ENCODE data around the gene RPS6KA2.
A peak's percentile ranks its signal among the peaks of the same experiment; 100 is the strongest.
"Not testable (repeated sequence)": the region's sequence is repeated elsewhere in the genome, so short reads cannot be mapped to it uniquely, and the experiment has no call there.

Gene RPS6KA2

GRCh38 chr6:166540631-166541331 is 86.3 kb downstream of the RPS6KA2 start:
- 82% methylated on average over 16 of the region's 18 CpGs for WGBS (ENCODE audit: insufficient coverage)
- Histone ChIP-seq H3K27me3 (replicated peaks in 2 of 5; ENCODE audit: control insufficient read depth in 4 of 5, insufficient read depth in 5 of 5, low read length in 4 of 5) (no peaks in the 10 kb centered on the region), H3K36me3 (ENCODE audit: control insufficient read depth in 4 of 4, insufficient read depth in 4 of 4, low read length in 3 of 4) (no peaks in the 10 kb centered on the region), H3K4me1 (ENCODE audit: control extremely low read depth in 1 of 4, control insufficient read depth in 4 of 4, insufficient read depth in 4 of 4, low read length in 3 of 4) (peaks cover 0 to 19% (median 9%) of the 10 kb centered on the region in 4 experiments), H3K9me3 (ENCODE audit: control extremely low read depth in 1 of 5, control insufficient read depth in 4 of 5, insufficient read depth in 2 of 5, low read depth in 1 of 5, low read length in 4 of 5) (no peaks in the 10 kb centered on the region), H3K4me3 (ENCODE audit: control insufficient read depth in 1 of 7, extremely low read depth in 1 of 7, insufficient read depth in 4 of 7, low read depth in 2 of 7, low read length in 6 of 7) (peak overlapping the region in 1 of 7 experiments; percentile 7), H3K27ac (ENCODE audit: insufficient read depth in 1 of 2, low read depth in 1 of 2, low read length in 2 of 2, poor library complexity in 1 of 2, severe bottlenecking in 2 of 2) (no peak overlapping the region)
- CTCF ChIA-PET, result no interaction called here
- peak in 2 of 3 donors; percentile 53 to 64 for DNase-seq
- POLR2A ChIA-PET, result no interaction called here

GRCh38 chr6:166539543-166539942 is 87.5 kb downstream of the RPS6KA2 start:
- no CpG with 5 or more reads among the region's 4 CpGs for WGBS (ENCODE audit: insufficient coverage)
- Histone ChIP-seq H3K27me3 (replicated peaks in 2 of 5; ENCODE audit: control insufficient read depth in 4 of 5, insufficient read depth in 5 of 5, low read length in 4 of 5) (no peaks in the 10 kb centered on the region), H3K9me3 (ENCODE audit: control extremely low read depth in 1 of 5, control insufficient read depth in 4 of 5, insufficient read depth in 2 of 5, low read depth in 1 of 5, low read length in 4 of 5) (no peaks in the 10 kb centered on the region), H3K4me1 (ENCODE audit: control extremely low read depth in 1 of 4, control insufficient read depth in 4 of 4, insufficient read depth in 4 of 4, low read length in 3 of 4) (peaks cover 0 to 19% (median 9%) of the 10 kb centered on the region in 4 experiments), H3K36me3 (ENCODE audit: control insufficient read depth in 4 of 4, insufficient read depth in 4 of 4, low read length in 3 of 4) (no peaks in the 10 kb centered on the region), H3K4me3 (ENCODE audit: control insufficient read depth in 1 of 7, extremely low read depth in 1 of 7, insufficient read depth in 4 of 7, low read depth in 2 of 7, low read length in 6 of 7) (no peak overlapping the region), H3K27ac (ENCODE audit: insufficient read depth in 1 of 2, low read depth in 1 of 2, low read length in 2 of 2, poor library complexity in 1 of 2, severe bottlenecking in 2 of 2) (no peak overlapping the region)
- ChIA-PET CTCF (no interaction called here), POLR2A (no interaction called here)
- no peak for DNase-seq

- H3K9me3 ChIP-seq (ENCODE audit: control extremely low read depth in 1 of 5, control insufficient read depth in 4 of 5, insufficient read depth in 2 of 5, low read depth in 1 of 5, low read length in 4 of 5); H3K4me3 ChIP-seq (ENCODE audit: control insufficient read depth in 1 of 7, extremely low read depth in 1 of 7, insufficient read depth in 4 of 7, low read depth in 2 of 7, low read length in 6 of 7); POLR2A ChIA-PET; H3K36me3 ChIP-seq (ENCODE audit: control insufficient read depth in 4 of 4, insufficient read depth in 4 of 4, low read length in 3 of 4); H3K27me3 ChIP-seq (replicated peaks in 2 of 5; ENCODE audit: control insufficient read depth in 4 of 5, insufficient read depth in 5 of 5, low read length in 4 of 5); DNase-seq; CTCF ChIA-PET; H3K27ac ChIP-seq (ENCODE audit: insufficient read depth in 1 of 2, low read depth in 1 of 2, low read length in 2 of 2, poor library complexity in 1 of 2, severe bottlenecking in 2 of 2): not testable (repeated sequence)
- H3K4me1 ChIP-seq (ENCODE audit: control extremely low read depth in 1 of 4, control insufficient read depth in 4 of 4, insufficient read depth in 4 of 4, low read length in 3 of 4), result peaks cover 0 to 19% (median 9%) of the 10 kb centered on the region in 4 experiments
- WGBS (ENCODE audit: insufficient coverage), result 97% methylated on average over 7 of the region's 9 CpGs
These were observed 88.1 kb downstream of the RPS6KA2 start for GRCh38 chr6:166539011-166539385.

- DNase-seq, result peak in 2 of 3 donors; percentile 38 to 49
- CTCF ChIA-PET, result no interaction called here
- Histone ChIP-seq H3K4me1 (ENCODE audit: control extremely low read depth in 1 of 4, control insufficient read depth in 4 of 4, insufficient read depth in 4 of 4, low read length in 3 of 4) (peaks cover 0 to 19% (median 9%) of the 10 kb centered on the region in 4 experiments), H3K36me3 (ENCODE audit: control insufficient read depth in 4 of 4, insufficient read depth in 4 of 4, low read length in 3 of 4) (no peaks in the 10 kb centered on the region), H3K27me3 (replicated peaks in 2 of 5; ENCODE audit: control insufficient read depth in 4 of 5, insufficient read depth in 5 of 5, low read length in 4 of 5) (no peaks in the 10 kb centered on the region), H3K4me3 (ENCODE audit: control insufficient read depth in 1 of 7, extremely low read depth in 1 of 7, insufficient read depth in 4 of 7, low read depth in 2 of 7, low read length in 6 of 7) (no peak overlapping the region), H3K27ac (ENCODE audit: insufficient read depth in 1 of 2, low read depth in 1 of 2, low read length in 2 of 2, poor library complexity in 1 of 2, severe bottlenecking in 2 of 2) (no peak overlapping the region), H3K9me3 (ENCODE audit: control extremely low read depth in 1 of 5, control insufficient read depth in 4 of 5, insufficient read depth in 2 of 5, low read depth in 1 of 5, low read length in 4 of 5) (no peaks in the 10 kb centered on the region)
- POLR2A ChIA-PET, result interaction anchor here (0.6 kb wide), 2 partner anchors 100 to 209 kb away, joined by 3 to 7 read pairs; no protein-coding TSS in a partner anchor
- 65% methylated on average over 12 of the region's 17 CpGs for WGBS (ENCODE audit: insufficient coverage)
These were observed 88.6 kb downstream of the RPS6KA2 start for GRCh38 chr6:166538297-166539010.

DNA sequence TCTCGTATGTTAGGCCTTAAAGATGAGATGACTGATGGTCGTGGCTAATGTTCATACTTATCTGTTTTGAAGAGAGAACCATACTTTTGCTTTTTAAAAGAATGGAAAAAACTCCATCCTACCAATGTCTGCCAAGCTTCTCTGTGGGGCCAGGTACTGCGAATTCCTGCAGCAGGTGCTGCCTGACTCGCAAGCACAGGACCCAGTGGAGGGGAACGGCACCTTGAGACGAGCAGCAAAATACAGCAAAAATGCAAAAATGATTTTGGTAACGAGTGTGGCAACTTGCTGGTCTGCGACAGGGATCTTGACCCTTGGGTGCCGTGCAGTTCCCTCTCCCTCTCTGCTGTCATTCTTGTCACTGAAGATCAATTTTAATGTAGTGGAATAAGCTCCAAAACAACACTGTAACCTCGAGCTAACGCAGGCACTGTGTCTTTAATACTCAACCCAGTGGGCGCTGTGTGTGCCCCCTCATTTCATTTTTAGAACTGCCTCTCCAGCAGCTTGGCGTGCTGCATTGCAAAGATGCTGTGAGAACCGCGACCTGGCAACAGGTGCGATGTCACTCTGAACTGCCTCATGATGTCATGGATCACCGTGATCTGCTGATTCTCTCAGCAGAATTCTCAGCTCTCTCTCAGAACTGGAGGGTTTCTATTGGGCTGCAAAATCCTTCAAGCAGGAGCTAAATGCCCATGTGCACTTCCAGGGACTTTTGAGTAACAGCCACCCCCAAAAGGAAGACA is 92.2 kb downstream of the RPS6KA2 start:
- DNase-seq, result no peak
- H3K4me3 ChIP-seq (ENCODE audit: control insufficient read depth in 1 of 7, extremely low read depth in 1 of 7, insufficient read depth in 4 of 7, low read depth in 2 of 7, low read length in 6 of 7), result no peak overlapping the region
- H3K4me1 ChIP-seq (ENCODE audit: control extremely low read depth in 1 of 4, control insufficient read depth in 4 of 4, insufficient read depth in 4 of 4, low read length in 3 of 4), result peaks cover 0 to 14% (median 5%) of the 10 kb centered on the region in 4 experiments
- H3K27me3 ChIP-seq (replicated peaks in 2 of 5; ENCODE audit: control insufficient read depth in 4 of 5, insufficient read depth in 5 of 5, low read length in 4 of 5), result no peaks in the 10 kb centered on the region
- no peaks in the 10 kb centered on the region for H3K9me3 ChIP-seq (ENCODE audit: control extremely low read depth in 1 of 5, control insufficient read depth in 4 of 5, insufficient read depth in 2 of 5, low read depth in 1 of 5, low read length in 4 of 5)
- CTCF ChIA-PET, result interaction anchor here (0.7 to 1.3 kb wide), 3 partner anchors 10 to 240 kb away, joined by 3 to 4 read pairs (median 3); no protein-coding TSS in a partner anchor
- H3K27ac ChIP-seq (ENCODE audit: insufficient read depth in 1 of 2, low read depth in 1 of 2, low read length in 2 of 2, poor library complexity in 1 of 2, severe bottlenecking in 2 of 2), result no peak overlapping the region
- no peaks in the 10 kb centered on the region for H3K36me3 ChIP-seq (ENCODE audit: control insufficient read depth in 4 of 4, insufficient read depth in 4 of 4, low read length in 3 of 4)
- POLR2A ChIA-PET, result no interaction called here
- WGBS (ENCODE audit: insufficient coverage), result 98% methylated on average over 14 of the region's 17 CpGs

GRCh38 chr6:166533205-166533824 is 93.7 kb downstream of the RPS6KA2 start:
- H3K9me3 ChIP-seq (ENCODE audit: control extremely low read depth in 1 of 5, control insufficient read depth in 4 of 5, insufficient read depth in 2 of 5, low read depth in 1 of 5, low read length in 4 of 5), result no peaks in the 10 kb centered on the region
- H3K27me3 ChIP-seq (replicated peaks in 2 of 5; ENCODE audit: control insufficient read depth in 4 of 5, insufficient read depth in 5 of 5, low read length in 4 of 5), result no peaks in the 10 kb centered on the region
- POLR2A ChIA-PET, result no interaction called here
- 97% methylated on average over 12 of the region's 15 CpGs for WGBS (ENCODE audit: insufficient coverage)
- H3K4me3 ChIP-seq (ENCODE audit: control insufficient read depth in 1 of 7, extremely low read depth in 1 of 7, insufficient read depth in 4 of 7, low read depth in 2 of 7, low read length in 6 of 7), result no peak overlapping the region
- H3K27ac ChIP-seq (ENCODE audit: insufficient read depth in 1 of 2, low read depth in 1 of 2, low read length in 2 of 2, poor library complexity in 1 of 2, severe bottlenecking in 2 of 2), result no peak overlapping the region
- no peaks in the 10 kb centered on the region for H3K36me3 ChIP-seq (ENCODE audit: control insufficient read depth in 4 of 4, insufficient read depth in 4 of 4, low read length in 3 of 4)
- CTCF ChIA-PET, result no interaction called here
- no peak for DNase-seq
- peaks cover 0 to under 1% (median 0%) of the 10 kb centered on the region in 4 experiments for H3K4me1 ChIP-seq (ENCODE audit: control extremely low read depth in 1 of 4, control insufficient read depth in 4 of 4, insufficient read depth in 4 of 4, low read length in 3 of 4)
